GM12878 (cell line): ENCODE results near the gene GDNF.

ENCODE experiments used
- ATF2 ChIP-seq: IDR thresholded peaks from 2 replicates; pipeline ENCODE4 v1.6.1; 2012; ENCODE audit warnings: low read length, inconsistent platforms
- BCL3 ChIP-seq: IDR thresholded peaks from 2 replicates; pipeline ENCODE4 v1.6.1; 2011; ENCODE audit warnings: borderline replicate concordance, low read depth, mild to moderate bottlenecking, moderate library complexity, low read length; ENCODE audit not compliant: insufficient read depth, poor library complexity, severe bottlenecking
- POLR2AphosphoS5 ChIP-seq: IDR thresholded peaks from 2 replicates; pipeline ENCODE4 v1.6.1; 2011; ENCODE audit warnings: mild to moderate bottlenecking, low read length, inconsistent platforms
- REST ChIP-seq: IDR thresholded peaks from 2 replicates; pipeline ENCODE4 v1.6.1; 2012; ENCODE audit warnings: mild to moderate bottlenecking, low read depth, low read length
- TAF1 ChIP-seq: IDR thresholded peaks from 2 replicates; pipeline ENCODE4 v1.6.1; 2011; ENCODE audit warnings: mild to moderate bottlenecking, low read depth, low read length, borderline replicate concordance

GRCh38 chr5:37876943-37877342 lies 37.1 kb upstream of the GDNF start:
- TF ChIP-seq POLR2AphosphoS5 (no peak), BCL3 (no peak), TAF1 (no peak), ATF2 (no peak), REST (no peak)
